IMR-90 (cell line): ENCODE results near the gene ASF1B.

Experiments
- BHLHE40 ChIP-seq: fragments of 150-350 bp; IDR thresholded peaks from 2 replicates; pipeline ENCODE4 v1.6.1; 2016; ENCODE audit warnings: mild to moderate bottlenecking, low read depth, low read length
- CTCF ChIP-seq: conservative IDR thresholded peaks from 2 replicates; pipeline ENCODE4 v1.5.1; 2012; ENCODE audit warnings: mild to moderate bottlenecking, low read depth, low read length, improper control_type of control experiment
- FOS ChIP-seq: fragments of 150-350 bp; IDR thresholded peaks from 2 replicates; pipeline ENCODE4 v1.6.1; 2016; ENCODE audit warnings: low read depth, low read length
- POLR2A ChIP-seq: IDR thresholded peaks from 2 replicates; pipeline ENCODE4 v1.6.1; 2012; ENCODE audit warnings: mild to moderate bottlenecking, low read depth, low read length
- RAD21 ChIP-seq: IDR thresholded peaks from 2 replicates; pipeline ENCODE4 v1.6.1; 2012; ENCODE audit warnings: low read length, improper control_type of control experiment
- SMC3 ChIP-seq: fragments of 150-350 bp; IDR thresholded peaks from 2 replicates; pipeline ENCODE4 v1.6.1; 2016; ENCODE audit warnings: low read depth, mild to moderate bottlenecking, antibody characterized with exemption, low read length, moderate library complexity

GRCh38 chr19:14119146-14119545 lies 17.2 kb downstream of the ASF1B start:
- TF ChIP-seq CTCF (no peak), BHLHE40 (no peak), POLR2A (no peak), RAD21 (no peak), SMC3 (no peak), FOS (no peak)
